Neural crest cell (in vitro differentiated cells): ENCODE data around the gene TMEM174. TPM values are rescaled to one million over a fixed set of nuclear protein-coding genes. Genes with fewer than 3 reads are reported as not detected.
A peak's percentile ranks its signal among the peaks of the same experiment; 100 is the strongest.

Experiments
- DNase-seq: peaks from one replicate; pipeline ENCODE4 v3.0.0; 2021; ENCODE audit warnings: low read depth, mixed read lengths, low spot score
- H3K27ac Mint-ChIP-seq: one replicate; pipeline ENCODE4 v1.8.0; 2021; ENCODE audit warnings: mild to moderate bottlenecking, mixed read lengths; ENCODE audit not compliant: unreplicated experiment
- H3K27me3 Mint-ChIP-seq: 2 replicates; pipeline ENCODE4 v1.8.0; 2021; ENCODE audit warnings: low read depth, mild to moderate bottlenecking, mixed read lengths
- H3K36me3 Mint-ChIP-seq: 2 replicates; pipeline ENCODE4 v1.8.0; 2021; ENCODE audit warnings: low read depth, mild to moderate bottlenecking, mixed read lengths
- H3K4me1 Mint-ChIP-seq: 2 replicates; pipeline ENCODE4 v1.8.0; 2021; ENCODE audit warnings: mixed read lengths
- H3K4me3 Mint-ChIP-seq: one replicate; pipeline ENCODE4 v1.8.0; 2021; ENCODE audit warnings: mild to moderate bottlenecking, mixed read lengths
- H3K9me3 Mint-ChIP-seq: 2 replicates; pipeline ENCODE4 v1.8.0; 2021; ENCODE audit warnings: mixed read lengths
- CTCF ChIP-seq: fragments of 200-600 bp; sonication (generic); conservative IDR thresholded peaks from 2 replicates; pipeline ENCODE4 v1.5.0; 2021; ENCODE audit warnings: antibody characterized with exemption, mild to moderate bottlenecking
- total RNA-seq: library from RNA; stranded (reverse); gene quantifications from 2 replicates; pipeline ENCODE4 v1.2.1, GENCODE V29; 2021

Gene TMEM174
- total RNA-seq, 1 donor from 2014 or later: not detected

GRCh38 chr5:73160239-73160671, 12.7 kb upstream of the TMEM174 start:
- Mint-ChIP-seq H3K36me3 (no peaks in the 10 kb centered on the region), H3K9me3 (no peaks in the 10 kb centered on the region), H3K27ac (no peak overlapping the region), H3K4me3 (no peak overlapping the region), H3K27me3 (peaks cover 25% of the 10 kb centered on the region), H3K4me1 (no peaks in the 10 kb centered on the region)
- DNase-seq: no peak
- TF ChIP-seq CTCF: no peak

GRCh38 chr5:73170522-73170921, 2.5 kb upstream of the TMEM174 start:
- Mint-ChIP-seq H3K4me1 (no peaks in the 10 kb centered on the region), H3K27ac (no peak overlapping the region), H3K27me3 (peaks cover 16% of the 10 kb centered on the region), H3K9me3 (peaks cover 3% of the 10 kb centered on the region), H3K36me3 (no peaks in the 10 kb centered on the region), H3K4me3 (no peak overlapping the region)
- TF ChIP-seq CTCF: peak; percentile 41
- DNase-seq: no peak

GRCh38 chr5:73171495-73171894, 1.5 kb upstream of the TMEM174 start:
- H3K9me3 Mint-ChIP-seq: peaks cover 3% of the 10 kb centered on the region
- H3K36me3 Mint-ChIP-seq: no peaks in the 10 kb centered on the region
- H3K27ac Mint-ChIP-seq: no peak overlapping the region
- no peaks in the 10 kb centered on the region for H3K4me1 Mint-ChIP-seq
- H3K4me3 Mint-ChIP-seq: no peak overlapping the region
- DNase-seq: no peak
- no peak for TF ChIP-seq CTCF
- H3K27me3 Mint-ChIP-seq: peaks cover 16% of the 10 kb centered on the region

- peaks cover 15% of the 10 kb centered on the region for H3K27me3 Mint-ChIP-seq
These were observed 1.3 kb downstream of the TMEM174 start for GRCh38 chr5:73174100-73174815.

GRCh38 chr5:73176250-73176649, 3.3 kb downstream of the TMEM174 start:
- Mint-ChIP-seq H3K27ac (no peak overlapping the region), H3K4me1 (no peaks in the 10 kb centered on the region)
- DNase-seq: no peak

More at GRCh38 chr5:73174100-73174815, 1.3 kb downstream of the TMEM174 start:
- peaks cover 3% of the 10 kb centered on the region for H3K9me3 Mint-ChIP-seq
- DNase-seq: no peak
- H3K4me1 Mint-ChIP-seq: no peaks in the 10 kb centered on the region
- no peak overlapping the region for H3K27ac Mint-ChIP-seq
- TF ChIP-seq CTCF: no peak
- no peaks in the 10 kb centered on the region for H3K36me3 Mint-ChIP-seq
- no peak overlapping the region for H3K4me3 Mint-ChIP-seq

More at GRCh38 chr5:73176250-73176649, 3.3 kb downstream of the TMEM174 start:
- TF ChIP-seq CTCF: no peak
- no peaks in the 10 kb centered on the region for H3K9me3 Mint-ChIP-seq
- no peaks in the 10 kb centered on the region for H3K36me3 Mint-ChIP-seq
- H3K27me3 Mint-ChIP-seq: peaks cover 18% of the 10 kb centered on the region
- no peak overlapping the region for H3K4me3 Mint-ChIP-seq
